ENCODE data around the gene WNT11. TPM values are rescaled to one million over a fixed set of nuclear protein-coding genes. Genes with fewer than 3 reads are reported as not detected.

The WNT11 gene
- total RNA-seq, 1 experiment from 2014 or later: 0.30 TPM

DNA sequence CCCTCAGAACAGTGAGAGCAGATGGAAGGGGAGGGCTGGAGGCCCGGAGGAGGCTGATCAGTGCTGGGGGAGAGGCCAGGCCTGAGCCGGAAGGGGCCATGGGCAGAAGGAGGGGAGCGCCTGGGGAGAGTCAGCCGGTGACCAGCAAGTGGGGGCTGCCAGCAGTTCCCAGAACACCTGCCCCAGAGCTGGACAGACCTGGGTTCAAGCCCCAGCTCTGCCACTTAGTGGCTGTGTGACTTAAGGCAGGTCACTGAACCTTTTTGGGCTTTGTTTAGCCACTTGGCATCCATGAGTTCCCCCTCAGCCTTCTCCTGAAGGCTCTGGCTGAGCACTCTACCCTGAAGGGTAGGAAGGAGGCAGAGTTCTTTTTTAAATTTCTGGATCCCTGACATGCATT is 17.4 kb downstream of the WNT11 start:
- H3K4me2 ChIP-seq (ENCODE audit: low read depth, low read length, poor library complexity, severe bottlenecking): no peak overlapping the region
- H3K27ac ChIP-seq (ENCODE audit: low read length): no peak overlapping the region
- H3K36me3 ChIP-seq (ENCODE audit: insufficient read depth, low read length): no peaks in the 10 kb centered on the region
- no peak overlapping the region for H2AFZ ChIP-seq (ENCODE audit: low read length)
- no peaks in the 10 kb centered on the region for H3K9me2 ChIP-seq (replicated peaks; ENCODE audit: insufficient read depth, low read length)
- DNase-seq: no peak
- H3K4me3 ChIP-seq (ENCODE audit: low read length): no peak overlapping the region
- H3K79me2 ChIP-seq (ENCODE audit: low read length): no peaks in the 10 kb centered on the region
- H3K9me3 ChIP-seq (ENCODE audit: low read length): no peaks in the 10 kb centered on the region
- H3K27me3 ChIP-seq (ENCODE audit: low read length): no peaks in the 10 kb centered on the region
- H3K4me1 ChIP-seq (ENCODE audit: low read length): no peaks in the 10 kb centered on the region
- H3K9ac ChIP-seq (ENCODE audit: low read length): no peak overlapping the region
- no peaks in the 10 kb centered on the region for H4K20me1 ChIP-seq (ENCODE audit: insufficient read depth, low read depth, low read length)

DNA sequence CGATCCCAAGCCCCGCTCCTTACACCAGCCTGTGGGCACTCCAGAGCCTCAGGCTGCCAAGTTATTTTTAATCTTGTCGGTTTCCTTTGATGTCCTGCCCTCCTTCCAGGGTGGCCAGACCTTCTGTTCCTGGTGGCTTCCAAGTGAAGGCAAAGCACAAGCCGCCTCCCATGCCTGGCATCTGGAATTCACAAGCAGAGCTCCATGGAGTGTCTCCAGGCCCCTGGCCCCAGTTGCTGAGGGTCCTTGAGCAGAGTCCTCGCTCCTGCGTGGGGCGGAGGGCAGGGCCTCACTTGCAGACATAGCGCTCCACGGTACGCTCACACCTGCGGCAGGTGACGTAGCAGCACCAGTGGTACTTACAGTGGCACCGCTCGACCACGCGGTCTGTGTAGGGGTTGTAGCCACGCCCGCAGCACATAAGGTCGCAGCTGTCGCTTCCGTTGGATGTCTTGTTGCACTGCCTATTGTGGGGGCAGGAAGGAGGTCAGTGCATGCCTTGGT is 19.5 kb downstream of the WNT11 start:
- H3K4me3 ChIP-seq (ENCODE audit: low read length): no peak overlapping the region
- no peak overlapping the region for H3K9ac ChIP-seq (ENCODE audit: low read length)
- H4K20me1 ChIP-seq (ENCODE audit: insufficient read depth, low read depth, low read length): no peaks in the 10 kb centered on the region
- no peak overlapping the region for H2AFZ ChIP-seq (ENCODE audit: low read length)
- no peak for DNase-seq
- no peaks in the 10 kb centered on the region for H3K4me1 ChIP-seq (ENCODE audit: low read length)
- no peaks in the 10 kb centered on the region for H3K9me2 ChIP-seq (replicated peaks; ENCODE audit: insufficient read depth, low read length)
- no peaks in the 10 kb centered on the region for H3K27me3 ChIP-seq (ENCODE audit: low read length)
- no peak overlapping the region for H3K4me2 ChIP-seq (ENCODE audit: low read depth, low read length, poor library complexity, severe bottlenecking)
- no peak overlapping the region for H3K27ac ChIP-seq (ENCODE audit: low read length)
- no peaks in the 10 kb centered on the region for H3K9me3 ChIP-seq (ENCODE audit: low read length)
- H3K36me3 ChIP-seq (ENCODE audit: insufficient read depth, low read length): no peaks in the 10 kb centered on the region
- no peaks in the 10 kb centered on the region for H3K79me2 ChIP-seq (ENCODE audit: low read length)

DNA sequence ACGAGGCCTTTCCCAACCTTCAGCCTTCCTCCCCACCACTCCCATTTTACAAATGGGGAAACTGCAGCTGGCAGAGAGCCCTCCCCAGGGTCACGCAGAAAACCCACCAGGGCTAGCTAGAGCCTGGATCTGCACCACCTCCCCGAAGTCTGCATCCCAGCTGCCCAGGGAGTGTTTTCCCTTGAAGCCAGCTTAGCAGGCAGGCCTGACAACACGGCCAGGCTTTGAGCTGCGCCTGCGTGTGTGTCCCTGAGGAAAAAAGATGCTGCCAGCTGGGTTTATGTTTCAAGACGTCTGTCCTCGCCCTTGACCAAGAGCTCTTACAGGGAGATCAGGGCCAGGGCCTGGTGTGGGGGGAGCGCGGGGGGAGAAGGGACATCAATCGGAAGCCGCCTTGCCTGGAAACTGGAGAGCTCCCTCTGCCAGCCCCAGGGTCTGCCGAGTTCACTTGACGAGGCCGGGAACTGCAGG is 20.3 kb downstream of the WNT11 start:
- no peak for DNase-seq
- Histone ChIP-seq H3K9ac (ENCODE audit: low read length) (no peak overlapping the region), H3K4me1 (ENCODE audit: low read length) (no peaks in the 10 kb centered on the region), H3K4me2 (ENCODE audit: low read depth, low read length, poor library complexity, severe bottlenecking) (no peak overlapping the region), H3K79me2 (ENCODE audit: low read length) (no peaks in the 10 kb centered on the region), H3K27ac (ENCODE audit: low read length) (no peak overlapping the region), H3K4me3 (ENCODE audit: low read length) (no peak overlapping the region), H3K36me3 (ENCODE audit: insufficient read depth, low read length) (no peaks in the 10 kb centered on the region), H3K9me2 (replicated peaks; ENCODE audit: insufficient read depth, low read length) (no peaks in the 10 kb centered on the region), H3K27me3 (ENCODE audit: low read length) (no peaks in the 10 kb centered on the region), H3K9me3 (ENCODE audit: low read length) (no peaks in the 10 kb centered on the region), H4K20me1 (ENCODE audit: insufficient read depth, low read depth, low read length) (no peaks in the 10 kb centered on the region), H2AFZ (ENCODE audit: low read length) (no peak overlapping the region)

- no peak overlapping the region for H3K9ac ChIP-seq (ENCODE audit: low read length)
- H3K4me2 ChIP-seq (ENCODE audit: low read depth, low read length, poor library complexity, severe bottlenecking): no peak overlapping the region
- H3K27ac ChIP-seq (ENCODE audit: low read length): no peak overlapping the region
- no peaks in the 10 kb centered on the region for H3K9me3 ChIP-seq (ENCODE audit: low read length)
- no peaks in the 10 kb centered on the region for H3K27me3 ChIP-seq (ENCODE audit: low read length)
- no peaks in the 10 kb centered on the region for H3K4me1 ChIP-seq (ENCODE audit: low read length)
- no peaks in the 10 kb centered on the region for H3K9me2 ChIP-seq (replicated peaks; ENCODE audit: insufficient read depth, low read length)
- DNase-seq: no peak
- H4K20me1 ChIP-seq (ENCODE audit: insufficient read depth, low read depth, low read length): no peaks in the 10 kb centered on the region
- H2AFZ ChIP-seq (ENCODE audit: low read length): no peak overlapping the region
- H3K4me3 ChIP-seq (ENCODE audit: low read length): no peak overlapping the region
- no peaks in the 10 kb centered on the region for H3K79me2 ChIP-seq (ENCODE audit: low read length)
- H3K36me3 ChIP-seq (ENCODE audit: insufficient read depth, low read length): no peaks in the 10 kb centered on the region
These were observed 20.8 kb downstream of the WNT11 start for GRCh38 chr11:76185511-76185910.

DNA sequence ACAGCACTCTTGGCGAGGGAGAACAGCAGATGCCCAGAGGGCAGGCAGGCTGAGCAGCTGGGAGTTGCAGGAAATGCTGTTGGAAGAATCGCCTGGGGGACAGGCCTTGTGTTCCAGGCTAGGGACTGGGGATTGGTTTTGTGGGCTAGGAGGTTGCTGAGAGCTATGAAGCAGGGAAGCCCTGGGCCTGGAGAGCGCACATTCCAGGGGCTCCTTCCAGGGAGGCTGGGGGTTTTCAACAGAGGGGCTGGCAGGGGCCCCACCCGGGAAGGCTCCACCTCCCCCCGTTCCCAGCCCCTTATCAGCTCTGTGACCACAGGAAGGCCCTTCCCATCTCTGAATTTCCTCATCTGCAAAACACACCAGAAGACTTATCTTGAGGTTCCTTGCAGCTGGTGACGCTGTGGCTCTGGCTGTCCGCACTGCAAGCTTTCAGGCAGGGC is 21.7 kb downstream of the WNT11 start:
- H3K27ac ChIP-seq (ENCODE audit: low read length): no peak overlapping the region
- no peak overlapping the region for H3K9ac ChIP-seq (ENCODE audit: low read length)
- no peak overlapping the region for H3K4me2 ChIP-seq (ENCODE audit: low read depth, low read length, poor library complexity, severe bottlenecking)
- H3K79me2 ChIP-seq (ENCODE audit: low read length): no peaks in the 10 kb centered on the region
- no peaks in the 10 kb centered on the region for H3K27me3 ChIP-seq (ENCODE audit: low read length)
- H2AFZ ChIP-seq (ENCODE audit: low read length): no peak overlapping the region
- H3K9me2 ChIP-seq (replicated peaks; ENCODE audit: insufficient read depth, low read length): no peaks in the 10 kb centered on the region
- DNase-seq: no peak
- no peaks in the 10 kb centered on the region for H4K20me1 ChIP-seq (ENCODE audit: insufficient read depth, low read depth, low read length)
- no peaks in the 10 kb centered on the region for H3K9me3 ChIP-seq (ENCODE audit: low read length)
- H3K4me3 ChIP-seq (ENCODE audit: low read length): no peak overlapping the region
- H3K4me1 ChIP-seq (ENCODE audit: low read length): no peaks in the 10 kb centered on the region
- no peaks in the 10 kb centered on the region for H3K36me3 ChIP-seq (ENCODE audit: insufficient read depth, low read length)

GRCh38 chr11:76181371-76181770 is 24.9 kb downstream of the WNT11 start:
- DNase-seq: no peak
- H2AFZ ChIP-seq (ENCODE audit: low read length): no peak overlapping the region
- no peaks in the 10 kb centered on the region for H3K27me3 ChIP-seq (ENCODE audit: low read length)
- H3K36me3 ChIP-seq (ENCODE audit: insufficient read depth, low read length): no peaks in the 10 kb centered on the region
- H3K79me2 ChIP-seq (ENCODE audit: low read length): no peaks in the 10 kb centered on the region
- H3K4me1 ChIP-seq (ENCODE audit: low read length): no peaks in the 10 kb centered on the region
- no peaks in the 10 kb centered on the region for H4K20me1 ChIP-seq (ENCODE audit: insufficient read depth, low read depth, low read length)
- H3K27ac ChIP-seq (ENCODE audit: low read length): no peak overlapping the region
- no peak overlapping the region for H3K9ac ChIP-seq (ENCODE audit: low read length)
- H3K4me2 ChIP-seq (ENCODE audit: low read depth, low read length, poor library complexity, severe bottlenecking): no peak overlapping the region
- no peaks in the 10 kb centered on the region for H3K9me3 ChIP-seq (ENCODE audit: low read length)
- no peaks in the 10 kb centered on the region for H3K9me2 ChIP-seq (replicated peaks; ENCODE audit: insufficient read depth, low read length)
- H3K4me3 ChIP-seq (ENCODE audit: low read length): no peak overlapping the region

DNA sequence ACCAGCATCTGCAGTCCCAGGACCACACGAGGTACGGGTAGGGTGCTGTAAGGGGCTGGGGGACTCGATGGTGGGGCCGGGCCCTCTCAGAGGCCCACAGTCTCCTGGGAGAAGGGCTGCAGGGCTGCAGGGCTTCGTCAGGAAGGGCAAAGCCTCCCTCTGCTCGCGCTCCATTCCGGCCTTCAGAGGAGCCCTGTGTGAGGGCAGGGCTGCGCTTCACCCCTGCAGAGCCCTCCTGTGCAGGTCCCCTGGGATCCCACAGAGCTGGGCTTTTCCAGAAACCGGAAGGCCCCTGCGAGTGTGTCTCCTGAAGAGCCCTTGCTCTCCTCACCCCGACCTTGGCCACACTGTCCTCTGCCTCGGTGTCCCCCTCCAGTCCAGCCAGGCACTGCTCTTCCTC is 27.2 kb downstream of the WNT11 start:
- Histone ChIP-seq H4K20me1 (ENCODE audit: insufficient read depth, low read depth, low read length) (no peaks in the 10 kb centered on the region), H3K4me3 (ENCODE audit: low read length) (no peak overlapping the region), H3K36me3 (ENCODE audit: insufficient read depth, low read length) (no peaks in the 10 kb centered on the region), H2AFZ (ENCODE audit: low read length) (no peak overlapping the region), H3K79me2 (ENCODE audit: low read length) (no peaks in the 10 kb centered on the region), H3K4me1 (ENCODE audit: low read length) (no peaks in the 10 kb centered on the region), H3K9me3 (ENCODE audit: low read length) (no peaks in the 10 kb centered on the region), H3K4me2 (ENCODE audit: low read depth, low read length, poor library complexity, severe bottlenecking) (no peak overlapping the region), H3K27ac (ENCODE audit: low read length) (no peak overlapping the region), H3K9me2 (replicated peaks; ENCODE audit: insufficient read depth, low read length) (no peaks in the 10 kb centered on the region), H3K27me3 (ENCODE audit: low read length) (no peaks in the 10 kb centered on the region), H3K9ac (ENCODE audit: low read length) (no peak overlapping the region)
- DNase-seq: no peak

DNA sequence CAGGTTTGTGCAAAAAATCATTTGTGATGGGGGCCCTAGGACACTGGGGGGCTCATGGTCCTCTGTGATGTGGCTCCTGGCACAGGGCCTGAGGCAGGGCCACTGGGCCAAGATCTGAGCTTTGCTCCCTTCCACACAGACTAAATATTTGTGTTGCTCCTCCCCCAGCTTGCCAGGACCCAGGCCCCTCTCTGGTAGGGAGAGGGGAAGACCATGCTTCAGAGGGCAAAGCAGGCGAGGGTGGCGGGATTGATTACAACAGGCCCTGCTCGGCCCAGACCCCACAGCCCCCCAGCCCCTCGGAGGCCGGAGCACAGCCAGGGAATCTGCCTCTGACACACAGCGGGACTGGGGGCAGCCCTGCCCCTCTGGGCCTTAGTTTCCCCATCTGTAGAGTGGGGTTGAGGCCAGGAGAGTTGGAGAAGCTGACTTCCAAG is 29.0 kb downstream of the WNT11 start:
- H3K36me3 ChIP-seq (ENCODE audit: insufficient read depth, low read length): no peaks in the 10 kb centered on the region
- no peaks in the 10 kb centered on the region for H3K79me2 ChIP-seq (ENCODE audit: low read length)
- H4K20me1 ChIP-seq (ENCODE audit: insufficient read depth, low read depth, low read length): no peaks in the 10 kb centered on the region
- no peaks in the 10 kb centered on the region for H3K27me3 ChIP-seq (ENCODE audit: low read length)
- no peaks in the 10 kb centered on the region for H3K9me3 ChIP-seq (ENCODE audit: low read length)
- H3K9me2 ChIP-seq (replicated peaks; ENCODE audit: insufficient read depth, low read length): no peaks in the 10 kb centered on the region
- H2AFZ ChIP-seq (ENCODE audit: low read length): no peak overlapping the region
- H3K4me3 ChIP-seq (ENCODE audit: low read length): no peak overlapping the region
- no peak for DNase-seq
- no peaks in the 10 kb centered on the region for H3K4me1 ChIP-seq (ENCODE audit: low read length)
- no peak overlapping the region for H3K4me2 ChIP-seq (ENCODE audit: low read depth, low read length, poor library complexity, severe bottlenecking)
- H3K9ac ChIP-seq (ENCODE audit: low read length): no peak overlapping the region
- H3K27ac ChIP-seq (ENCODE audit: low read length): no peak overlapping the region

DNA sequence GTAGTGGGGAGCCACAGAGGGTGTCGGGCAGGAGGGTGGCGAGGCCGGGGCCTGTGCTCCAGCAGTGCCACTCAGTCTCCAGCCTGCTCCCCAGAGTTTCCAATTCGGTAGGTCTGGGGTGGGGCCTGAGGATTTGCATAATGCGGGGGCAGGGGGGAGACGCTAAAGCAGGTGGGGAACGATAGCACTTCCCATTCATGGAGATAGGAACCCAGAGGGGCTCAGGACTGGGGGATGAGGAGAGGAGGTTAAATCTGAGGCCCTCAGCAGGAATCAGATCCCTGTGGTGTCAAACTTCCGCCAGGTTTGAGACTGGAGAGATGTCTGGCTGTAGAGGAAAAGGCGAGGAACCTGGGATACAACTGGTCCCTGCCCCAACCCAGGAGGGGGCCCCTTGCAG is 29.8 kb downstream of the WNT11 start:
- Histone ChIP-seq H3K4me3 (ENCODE audit: low read length) (no peak overlapping the region), H3K9me3 (ENCODE audit: low read length) (no peaks in the 10 kb centered on the region), H3K9me2 (replicated peaks; ENCODE audit: insufficient read depth, low read length) (no peaks in the 10 kb centered on the region), H3K79me2 (ENCODE audit: low read length) (no peaks in the 10 kb centered on the region), H3K4me2 (ENCODE audit: low read depth, low read length, poor library complexity, severe bottlenecking) (no peak overlapping the region), H2AFZ (ENCODE audit: low read length) (no peak overlapping the region), H3K36me3 (ENCODE audit: insufficient read depth, low read length) (no peaks in the 10 kb centered on the region), H3K4me1 (ENCODE audit: low read length) (no peaks in the 10 kb centered on the region), H4K20me1 (ENCODE audit: insufficient read depth, low read depth, low read length) (no peaks in the 10 kb centered on the region), H3K9ac (ENCODE audit: low read length) (no peak overlapping the region), H3K27ac (ENCODE audit: low read length) (no peak overlapping the region), H3K27me3 (ENCODE audit: low read length) (no peaks in the 10 kb centered on the region)
- no peak for DNase-seq
